ENCODE data around the gene MAP1B. TPM values are rescaled to one million over a fixed set of nuclear protein-coding genes. Genes with fewer than 3 reads are reported as not detected.

MAP1B gene
- total and polyA plus RNA-seq, 4 donors: 1.5 to 46.7 (median 16.0) TPM

GRCh38 chr5:72067682-72068470 lies 39.4 kb upstream of the MAP1B start:
- peaks cover 0 to 2% (median 0%) of the 10 kb centered on the region in 4 donors for H3K9me3 ChIP-seq (ENCODE audit: control insufficient read depth in 4 of 4, insufficient read depth in 3 of 4, low read length in 3 of 4)
- no peaks in the 10 kb centered on the region for H3K36me3 ChIP-seq (ENCODE audit: control insufficient read depth in 4 of 4, insufficient read depth in 4 of 4, low read length in 4 of 4)
- H3K27ac ChIP-seq (ENCODE audit: low read depth in 1 of 2, low read length in 1 of 2): no peak overlapping the region
- ATAC-seq (ENCODE audit: insufficient read depth, low FRiP score): no peak
- H3K4me1 ChIP-seq (ENCODE audit: control insufficient read depth in 5 of 5, insufficient read depth in 5 of 5, low read length in 5 of 5): no peaks in the 10 kb centered on the region
- no peaks in the 10 kb centered on the region for H3K27me3 ChIP-seq (ENCODE audit: control insufficient read depth in 3 of 3, insufficient read depth in 3 of 3, low read length in 2 of 3)
- TF ChIP-seq CTCF (IDR thresholded peaks at IDR 0.05; ENCODE audit: control extremely low read depth, extremely low read depth): no peak
- H3K9ac ChIP-seq (ENCODE audit: insufficient read depth in 1 of 2, low read length in 2 of 2): no peak overlapping the region
- no peak for DNase-seq
- 83 to 84% methylated on average over 5 of the region's 5 CpGs for WGBS, 2 donors
- H3K4me3 ChIP-seq: no peak overlapping the region

- Histone ChIP-seq H3K4me1 (ENCODE audit: control insufficient read depth in 5 of 5, insufficient read depth in 5 of 5, low read length in 5 of 5) (no peaks in the 10 kb centered on the region), H3K27ac (ENCODE audit: low read depth in 1 of 2, low read length in 1 of 2) (no peak overlapping the region), H3K36me3 (ENCODE audit: control insufficient read depth in 4 of 4, insufficient read depth in 4 of 4, low read length in 4 of 4) (no peaks in the 10 kb centered on the region), H3K4me3 (no peak overlapping the region), H3K9ac (ENCODE audit: insufficient read depth in 1 of 2, low read length in 2 of 2) (no peak overlapping the region), H3K27me3 (ENCODE audit: control insufficient read depth in 3 of 3, insufficient read depth in 3 of 3, low read length in 2 of 3) (no peaks in the 10 kb centered on the region), H3K9me3 (ENCODE audit: control insufficient read depth in 4 of 4, insufficient read depth in 3 of 4, low read length in 3 of 4) (peaks cover 0 to 2% (median 0%) of the 10 kb centered on the region in 4 donors)
- 66 to 74% methylated on average over 3 of the region's 3 CpGs for WGBS, 2 donors
- ATAC-seq (ENCODE audit: insufficient read depth, low FRiP score): no peak
- TF ChIP-seq CTCF (IDR thresholded peaks at IDR 0.05; ENCODE audit: control extremely low read depth, extremely low read depth): no peak
- DNase-seq: no peak
Measured at GRCh38 chr5:72070529-72070928, 36.7 kb upstream of the MAP1B start.

GRCh38 chr5:72071906-72072305 lies 35.4 kb upstream of the MAP1B start:
- 95 to 100% methylated on average over 1 of the region's 1 CpG for WGBS, 2 donors
- peaks cover 0 to 3% (median 0%) of the 10 kb centered on the region in 3 donors for H3K27me3 ChIP-seq (ENCODE audit: control insufficient read depth in 3 of 3, insufficient read depth in 3 of 3, low read length in 2 of 3)
- no peak overlapping the region for H3K27ac ChIP-seq (ENCODE audit: low read depth in 1 of 2, low read length in 1 of 2)
- no peak overlapping the region for H3K9ac ChIP-seq (ENCODE audit: insufficient read depth in 1 of 2, low read length in 2 of 2)
- ATAC-seq (ENCODE audit: insufficient read depth, low FRiP score) (no peak), DNase-seq (no peak)
- TF ChIP-seq CTCF (IDR thresholded peaks at IDR 0.05; ENCODE audit: control extremely low read depth, extremely low read depth): no peak
- H3K4me1 ChIP-seq (ENCODE audit: control insufficient read depth in 5 of 5, insufficient read depth in 5 of 5, low read length in 5 of 5): no peaks in the 10 kb centered on the region
- H3K4me3 ChIP-seq: no peak overlapping the region
- H3K36me3 ChIP-seq (ENCODE audit: control insufficient read depth in 4 of 4, insufficient read depth in 4 of 4, low read length in 4 of 4): no peaks in the 10 kb centered on the region
- peaks cover 0 to 2% (median 0%) of the 10 kb centered on the region in 4 donors for H3K9me3 ChIP-seq (ENCODE audit: control insufficient read depth in 4 of 4, insufficient read depth in 3 of 4, low read length in 3 of 4)

All from lung (tissue), 12 donors.